Mesothelial cell of epicardium (in vitro differentiated cells): Measurements from ENCODE around the gene STPG4. TPM values are rescaled to one million over a fixed set of nuclear protein-coding genes. Genes with fewer than 3 reads are reported as not detected.

Experiments
- DNase-seq, 2 experiments: peaks; one replicate each; pipeline ENCODE4 v3.0.0; 2021; ENCODE audit warnings: low spot score in 2 of 2; ENCODE audit not compliant: unreplicated experiment in 2 of 2
- H3K27ac Mint-ChIP-seq: 2 replicates; pipeline ENCODE4 v1.8.0; 2021; ENCODE audit warnings: mixed read lengths
- H3K27me3 Mint-ChIP-seq: 2 replicates; pipeline ENCODE4 v1.8.0; 2021; ENCODE audit warnings: low read depth, mixed read lengths
- H3K36me3 Mint-ChIP-seq: 2 replicates; pipeline ENCODE4 v1.8.0; 2021; ENCODE audit warnings: mixed read lengths
- H3K4me1 Mint-ChIP-seq: 2 replicates; pipeline ENCODE4 v1.8.0; 2021; ENCODE audit warnings: mixed read lengths
- H3K4me3 Mint-ChIP-seq: 2 replicates; pipeline ENCODE4 v1.8.0; 2021; ENCODE audit warnings: mild to moderate bottlenecking, moderate library complexity, mixed read lengths
- H3K9me3 Mint-ChIP-seq: 2 replicates; pipeline ENCODE4 v1.8.0; 2021; ENCODE audit warnings: mixed read lengths
- total RNA-seq: library from RNA; stranded (reverse); gene quantifications from 3 replicates; pipeline ENCODE4 v1.2.1, GENCODE V29; 2021
- TF ChIP-seq, protein P1 (sequence below): fragments of 200-600 bp; sonication (generic); IDR thresholded peaks from one replicate; pipeline ENCODE4 v1.5.0; 2021; ENCODE audit warnings: antibody characterized with exemption; ENCODE audit not compliant: unreplicated experiment

The STPG4 gene
- total RNA-seq, 1 donor from 2014 or later: not detected

DNA sequence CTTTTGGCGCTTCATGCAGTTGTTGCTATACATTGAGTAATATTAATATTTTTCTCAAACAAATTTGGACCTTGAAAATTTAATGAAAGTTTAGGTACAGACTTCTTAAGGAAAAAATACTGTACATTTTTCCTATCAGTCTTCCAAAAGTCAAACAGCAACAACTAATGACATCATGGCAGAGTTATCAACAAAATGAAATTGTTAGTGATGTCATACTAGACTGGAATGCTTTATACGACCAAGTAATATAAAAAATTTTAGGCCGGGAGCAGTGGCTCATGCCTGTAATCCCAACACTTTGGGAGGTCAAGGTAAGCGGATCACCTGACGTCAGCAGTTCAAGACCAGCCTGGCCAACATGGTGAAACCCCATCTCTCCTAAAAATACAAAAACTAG is 12.0 kb upstream of the STPG4 start:
- TF ChIP-seq, protein P1, sequence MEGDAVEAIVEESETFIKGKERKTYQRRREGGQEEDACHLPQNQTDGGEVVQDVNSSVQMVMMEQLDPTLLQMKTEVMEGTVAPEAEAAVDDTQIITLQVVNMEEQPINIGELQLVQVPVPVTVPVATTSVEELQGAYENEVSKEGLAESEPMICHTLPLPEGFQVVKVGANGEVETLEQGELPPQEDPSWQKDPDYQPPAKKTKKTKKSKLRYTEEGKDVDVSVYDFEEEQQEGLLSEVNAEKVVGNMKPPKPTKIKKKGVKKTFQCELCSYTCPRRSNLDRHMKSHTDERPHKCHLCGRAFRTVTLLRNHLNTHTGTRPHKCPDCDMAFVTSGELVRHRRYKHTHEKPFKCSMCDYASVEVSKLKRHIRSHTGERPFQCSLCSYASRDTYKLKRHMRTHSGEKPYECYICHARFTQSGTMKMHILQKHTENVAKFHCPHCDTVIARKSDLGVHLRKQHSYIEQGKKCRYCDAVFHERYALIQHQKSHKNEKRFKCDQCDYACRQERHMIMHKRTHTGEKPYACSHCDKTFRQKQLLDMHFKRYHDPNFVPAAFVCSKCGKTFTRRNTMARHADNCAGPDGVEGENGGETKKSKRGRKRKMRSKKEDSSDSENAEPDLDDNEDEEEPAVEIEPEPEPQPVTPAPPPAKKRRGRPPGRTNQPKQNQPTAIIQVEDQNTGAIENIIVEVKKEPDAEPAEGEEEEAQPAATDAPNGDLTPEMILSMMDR: no peak
- no peak overlapping the region for H3K4me3 Mint-ChIP-seq
- H3K27ac Mint-ChIP-seq: no peak overlapping the region
- no peaks in the 10 kb centered on the region for H3K9me3 Mint-ChIP-seq
- no peaks in the 10 kb centered on the region for H3K27me3 Mint-ChIP-seq
- peaks cover 22% of the 10 kb centered on the region for H3K4me1 Mint-ChIP-seq
- DNase-seq: no peak
- peaks cover 31% of the 10 kb centered on the region for H3K36me3 Mint-ChIP-seq

- Mint-ChIP-seq H3K4me3 (no peak overlapping the region), H3K27ac (no peak overlapping the region)
- DNase-seq: no peak
Observed at GRCh38 chr2:47165001-47165555, 10.0 kb upstream of the STPG4 start.

GRCh38 chr2:47162780-47163179 is 7.7 kb upstream of the STPG4 start:
- TF ChIP-seq, protein P1: no peak
- H3K4me1 Mint-ChIP-seq: no peaks in the 10 kb centered on the region
- H3K9me3 Mint-ChIP-seq: no peaks in the 10 kb centered on the region
- peak overlapping the region; percentile 35 for H3K27ac Mint-ChIP-seq
- H3K4me3 Mint-ChIP-seq: no peak overlapping the region
- DNase-seq: no peak
- H3K27me3 Mint-ChIP-seq: no peaks in the 10 kb centered on the region
- H3K36me3 Mint-ChIP-seq: peaks cover 49% of the 10 kb centered on the region

More at GRCh38 chr2:47165001-47165555, 10.0 kb upstream of the STPG4 start:
- Mint-ChIP-seq H3K9me3 (no peaks in the 10 kb centered on the region), H3K4me1 (peaks cover 3% of the 10 kb centered on the region), H3K36me3 (peaks cover 46% of the 10 kb centered on the region), H3K27me3 (no peaks in the 10 kb centered on the region)
- TF ChIP-seq, protein P1: no peak

GRCh38 chr2:47161475-47161874 is 6.4 kb upstream of the STPG4 start:
- Mint-ChIP-seq H3K4me1 (no peaks in the 10 kb centered on the region), H3K4me3 (no peak overlapping the region), H3K27me3 (no peaks in the 10 kb centered on the region), H3K27ac (peak overlapping the region; percentile 16), H3K9me3 (no peaks in the 10 kb centered on the region), H3K36me3 (peaks cover 51% of the 10 kb centered on the region)
- no peak for DNase-seq
- TF ChIP-seq, protein P1: no peak

DNA sequence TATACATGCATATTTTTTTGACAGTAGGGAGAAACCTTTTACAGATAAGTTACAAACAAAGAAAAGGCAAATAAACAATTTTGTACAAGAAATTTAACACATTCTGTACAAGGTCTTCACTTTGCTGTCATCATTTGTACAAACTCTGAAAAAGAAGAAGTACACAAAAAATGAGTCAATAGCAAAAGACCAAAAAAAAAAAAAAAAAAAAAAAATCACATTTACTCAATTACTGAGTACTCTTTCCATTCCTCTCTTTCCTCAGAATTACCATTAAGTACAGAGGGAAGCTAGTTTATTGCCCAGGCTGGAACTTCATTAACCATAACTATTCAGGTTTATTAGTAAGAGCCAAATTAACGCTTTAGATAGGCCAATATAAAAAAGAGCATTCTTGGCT is 5.6 kb upstream of the STPG4 start:
- no peak for DNase-seq
- H3K27me3 Mint-ChIP-seq: no peaks in the 10 kb centered on the region
- TF ChIP-seq, protein P1: no peak
- H3K9me3 Mint-ChIP-seq: no peaks in the 10 kb centered on the region
- no peaks in the 10 kb centered on the region for H3K4me1 Mint-ChIP-seq
- H3K4me3 Mint-ChIP-seq: no peak overlapping the region
- H3K36me3 Mint-ChIP-seq: peaks cover 51% of the 10 kb centered on the region
- H3K27ac Mint-ChIP-seq: no peak overlapping the region

GRCh38 chr2:47160211-47160610 is 5.1 kb upstream of the STPG4 start:
- DNase-seq: no peak
- no peak overlapping the region for H3K4me3 Mint-ChIP-seq
- TF ChIP-seq, protein P1: no peak
- no peak overlapping the region for H3K27ac Mint-ChIP-seq
- peaks cover 51% of the 10 kb centered on the region for H3K36me3 Mint-ChIP-seq
- no peaks in the 10 kb centered on the region for H3K27me3 Mint-ChIP-seq
- no peaks in the 10 kb centered on the region for H3K4me1 Mint-ChIP-seq
- no peaks in the 10 kb centered on the region for H3K9me3 Mint-ChIP-seq
